ENCODE data around the gene AHNAK2. TPM values are rescaled to one million over a fixed set of nuclear protein-coding genes. Genes with fewer than 3 reads are reported as not detected.

AHNAK2 gene
- total and polyA plus RNA-seq, 2 of the 13 experiments (the other 11 are each of a cell fraction or from before 2014, with no cell fraction given), result 0.11 to 0.18 TPM

DNA sequence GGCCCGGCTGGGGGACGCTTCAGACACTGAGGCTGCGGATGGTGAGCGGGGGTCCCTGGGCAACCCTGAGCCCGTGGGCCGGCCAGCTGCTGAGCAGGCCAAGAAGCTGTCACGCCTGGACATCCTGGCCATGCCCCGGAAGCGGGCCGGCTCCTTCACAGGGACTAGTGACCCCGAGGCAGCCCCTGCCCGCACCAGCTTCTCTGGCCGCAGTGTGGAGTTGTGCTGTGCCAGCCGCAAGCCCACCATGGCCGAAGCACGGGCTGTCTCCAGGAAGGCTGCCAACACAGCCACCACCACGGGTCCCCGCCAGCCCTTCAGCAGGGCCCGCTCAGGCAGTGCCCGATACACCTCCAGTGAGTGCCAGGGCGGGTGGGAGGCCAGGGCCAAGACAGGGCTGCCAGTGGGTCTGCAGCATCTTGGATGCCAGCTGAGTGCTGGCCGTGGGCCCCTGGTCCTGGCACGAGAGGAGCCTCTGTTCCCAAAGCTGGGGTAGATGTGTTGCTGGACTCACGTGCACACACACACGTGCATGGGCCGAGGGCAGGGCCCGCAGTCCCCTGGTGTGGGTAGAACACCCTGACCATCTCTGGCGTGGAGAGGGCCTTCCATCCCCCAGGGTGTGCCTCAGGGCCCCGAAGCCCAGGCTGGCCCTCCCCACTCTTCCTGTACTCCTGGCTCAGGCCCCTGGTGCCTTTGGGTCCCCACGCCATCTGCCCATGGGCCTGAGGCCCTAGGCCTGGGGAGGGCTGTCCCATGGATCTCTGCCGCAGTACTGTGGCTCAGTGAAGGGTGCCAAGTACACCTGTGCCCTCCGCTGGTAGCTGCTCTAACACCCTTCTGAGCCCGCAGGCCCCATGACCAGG lies 90.3 kb downstream of the AHNAK2 start:
- no peak for TF ChIP-seq JDP2 (CRISPR knock-in tag; IDR thresholded peaks at IDR 0.05; ENCODE audit: borderline replicate concordance)
- TF ChIP-seq AGO2 (optimal IDR thresholded peaks at IDR 0.05; ENCODE audit: low read depth, low read length), result peak; percentile 15
- no peak overlapping the region for H3K4me3 ChIP-seq (replicated peaks in 1 of 3; ENCODE audit: insufficient read depth in 1 of 3, low read depth in 2 of 3, low read length in 3 of 3)
- WGBS (ENCODE audit: low lambda C conversion rate), result no CpG with 5 or more reads among the region's 33 CpGs
- intact Hi-C loops (cut with micrococcal nuclease; ENCODE audit: unreplicated experiment), result no loop called here
- H3K4me2 ChIP-seq (ENCODE audit: low read depth, low read length), result no peak overlapping the region
- no peaks in the 10 kb centered on the region for H3K27me3 ChIP-seq (ENCODE audit: control insufficient read depth in 1 of 2, insufficient read depth in 2 of 2, low read length in 2 of 2)
- H3K27ac ChIP-seq (ENCODE audit: extremely low read length, insufficient read depth, low read length), result no peak overlapping the region
- no peaks in the 10 kb centered on the region for H4K20me1 ChIP-seq (ENCODE audit: insufficient read depth, low read length)
- in situ Hi-C loops (cut with HindIII; ENCODE audit: extremely low pct_ligation_motif_present, low pct_unique_long_range_greater_than_20kb), result no loop called here
- no peak for DNase-seq (ENCODE audit: low spot score)
- H3K36me3 ChIP-seq (replicated peaks in 1 of 2; ENCODE audit: control insufficient read depth in 1 of 2, insufficient read depth in 2 of 2, low read length in 2 of 2), result peaks cover 4 to 7% of the 10 kb centered on the region in 2 experiments; a peak in 2 of 5 replicates
- ChIA-PET CTCF (ENCODE audit: low intra/inter-chr PET ratio, low total read pairs) (no interaction called here), POLR2A (no interaction called here)
- FAIRE-seq, result no peak
- BruUV-seq (replicated peaks), result no TSS peak
- no peaks in the 10 kb centered on the region for H3K79me2 ChIP-seq (ENCODE audit: insufficient read depth, low read length)
- no peaks in the 10 kb centered on the region for H3K4me1 ChIP-seq (ENCODE audit: insufficient read depth, low read length)
- H3K9ac ChIP-seq (ENCODE audit: insufficient read depth, low read depth, low read length), result no peak overlapping the region
- H3K9me3 ChIP-seq (ENCODE audit: low read length), result no peaks in the 10 kb centered on the region
- ATAC-seq, result no peak
- no peak overlapping the region for H2AFZ ChIP-seq (ENCODE audit: low read length)

Other genes with a start within 250 kb of the AHNAK2 start
- 153 and 186 TPM in 2 replicates for gene SIVA1, start 225.2 kb downstream of the AHNAK2 start, total RNA-seq (2016; rRNA removed; fragmentation: Illumina TruSeq; extraction: Trizol)
- gene SIVA1, start 225.2 kb downstream of the AHNAK2 start, polyA plus RNA-seq (2011; rRNA removed), result 123 and 142 TPM in 2 replicates
- gene AKT1, start 182.6 kb downstream of the AHNAK2 start, total RNA-seq (2016; rRNA removed; fragmentation: Illumina TruSeq; extraction: Trizol), result 85.7 and 96.2 TPM in 2 replicates
- gene AKT1, start 182.6 kb downstream of the AHNAK2 start, polyA plus RNA-seq (2011; rRNA removed), result 116 and 135 TPM in 2 replicates
- 3.2 and 4.2 TPM in 2 replicates for gene ZBTB42, start 177.3 kb downstream of the AHNAK2 start, total RNA-seq (2016; rRNA removed; fragmentation: Illumina TruSeq; extraction: Trizol)
- 2.8 and 4.0 TPM in 2 replicates for gene ZBTB42, start 177.3 kb downstream of the AHNAK2 start, polyA plus RNA-seq (2011; rRNA removed)
- 4.4 and 8.8 TPM in 2 replicates for gene CEP170B, start 113.1 kb downstream of the AHNAK2 start, total RNA-seq (2016; rRNA removed; fragmentation: Illumina TruSeq; extraction: Trizol)
- gene CEP170B, start 113.1 kb downstream of the AHNAK2 start, polyA plus RNA-seq (2011; rRNA removed), result 4.3 and 6.2 TPM in 2 replicates
- gene PLD4, start 53.5 kb downstream of the AHNAK2 start, total RNA-seq (2016; rRNA removed; fragmentation: Illumina TruSeq; extraction: Trizol), result not detected in 2 replicates
- not detected in 2 replicates for gene PLD4, start 53.5 kb downstream of the AHNAK2 start, polyA plus RNA-seq (2011; rRNA removed)
- 1.4 and 1.5 TPM in 2 replicates for gene CLBA1, start 7.4 kb upstream of the AHNAK2 start, total RNA-seq (2016; rRNA removed; fragmentation: Illumina TruSeq; extraction: Trizol)
- 1.2 and 1.3 TPM in 2 replicates for gene CLBA1, start 7.4 kb upstream of the AHNAK2 start, polyA plus RNA-seq (2011; rRNA removed)
- gene CDCA4, start 42.7 kb upstream of the AHNAK2 start, total RNA-seq (2016; rRNA removed; fragmentation: Illumina TruSeq; extraction: Trizol), result 42.1 and 43.1 TPM in 2 replicates
- 17.7 and 19.7 TPM in 2 replicates for gene CDCA4, start 42.7 kb upstream of the AHNAK2 start, polyA plus RNA-seq (2011; rRNA removed)
- not detected in 2 replicates for gene GPR132, start 87.1 kb upstream of the AHNAK2 start, total RNA-seq (2016; rRNA removed; fragmentation: Illumina TruSeq; extraction: Trizol)
- gene GPR132, start 87.1 kb upstream of the AHNAK2 start, polyA plus RNA-seq (2011; rRNA removed), result not detected in 2 replicates
- 0.04 TPM in 1 of 2 replicates, not detected in the other for gene JAG2, start 190.4 kb upstream of the AHNAK2 start, total RNA-seq (2016; rRNA removed; fragmentation: Illumina TruSeq; extraction: Trizol)
- 0.16 and 0.22 TPM in 2 replicates for gene JAG2, start 190.4 kb upstream of the AHNAK2 start, polyA plus RNA-seq (2011; rRNA removed)
- 4.0 and 5.8 TPM in 2 replicates for gene NUDT14, start 202.9 kb upstream of the AHNAK2 start, total RNA-seq (2016; rRNA removed; fragmentation: Illumina TruSeq; extraction: Trizol)
- gene NUDT14, start 202.9 kb upstream of the AHNAK2 start, polyA plus RNA-seq (2011; rRNA removed), result 6.1 and 6.7 TPM in 2 replicates